ENCODE measurements around the gene VASH1.

DNA sequence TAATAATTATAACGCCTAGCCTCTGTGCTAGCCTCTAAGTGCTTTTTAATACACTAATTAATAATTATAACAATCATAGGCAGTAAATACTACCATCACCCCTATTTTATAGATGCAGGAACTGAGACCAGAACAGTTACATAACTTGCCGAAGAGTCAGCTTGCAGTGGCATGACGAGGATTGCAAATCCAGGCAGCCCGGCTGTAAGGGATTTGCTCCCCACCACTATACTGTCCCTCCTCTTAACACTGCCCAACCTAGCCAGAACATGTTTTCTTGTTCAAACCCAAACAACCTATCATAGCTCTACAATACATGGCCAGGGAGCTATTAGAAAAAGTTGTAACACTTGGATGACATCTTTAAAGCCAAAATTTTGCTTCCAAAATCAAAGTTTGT lies 33.9 kb upstream of the VASH1 start:
- TF ChIP-seq, protein P1, sequence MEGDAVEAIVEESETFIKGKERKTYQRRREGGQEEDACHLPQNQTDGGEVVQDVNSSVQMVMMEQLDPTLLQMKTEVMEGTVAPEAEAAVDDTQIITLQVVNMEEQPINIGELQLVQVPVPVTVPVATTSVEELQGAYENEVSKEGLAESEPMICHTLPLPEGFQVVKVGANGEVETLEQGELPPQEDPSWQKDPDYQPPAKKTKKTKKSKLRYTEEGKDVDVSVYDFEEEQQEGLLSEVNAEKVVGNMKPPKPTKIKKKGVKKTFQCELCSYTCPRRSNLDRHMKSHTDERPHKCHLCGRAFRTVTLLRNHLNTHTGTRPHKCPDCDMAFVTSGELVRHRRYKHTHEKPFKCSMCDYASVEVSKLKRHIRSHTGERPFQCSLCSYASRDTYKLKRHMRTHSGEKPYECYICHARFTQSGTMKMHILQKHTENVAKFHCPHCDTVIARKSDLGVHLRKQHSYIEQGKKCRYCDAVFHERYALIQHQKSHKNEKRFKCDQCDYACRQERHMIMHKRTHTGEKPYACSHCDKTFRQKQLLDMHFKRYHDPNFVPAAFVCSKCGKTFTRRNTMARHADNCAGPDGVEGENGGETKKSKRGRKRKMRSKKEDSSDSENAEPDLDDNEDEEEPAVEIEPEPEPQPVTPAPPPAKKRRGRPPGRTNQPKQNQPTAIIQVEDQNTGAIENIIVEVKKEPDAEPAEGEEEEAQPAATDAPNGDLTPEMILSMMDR (IDR thresholded peaks at IDR 0.05): no peak
- TF ChIP-seq POLR2AphosphoS5 (IDR thresholded peaks at IDR 0.05) (no peak), POLR2A (IDR thresholded peaks at IDR 0.05) (no peak), EP300 (IDR thresholded peaks at IDR 0.05) (no peak)
